ENCODE measurements around the gene LTK. TPM values are rescaled to one million over a fixed set of nuclear protein-coding genes. Genes with fewer than 3 reads are reported as not detected.

LTK gene
- total RNA-seq, 1 donor = not detected

DNA sequence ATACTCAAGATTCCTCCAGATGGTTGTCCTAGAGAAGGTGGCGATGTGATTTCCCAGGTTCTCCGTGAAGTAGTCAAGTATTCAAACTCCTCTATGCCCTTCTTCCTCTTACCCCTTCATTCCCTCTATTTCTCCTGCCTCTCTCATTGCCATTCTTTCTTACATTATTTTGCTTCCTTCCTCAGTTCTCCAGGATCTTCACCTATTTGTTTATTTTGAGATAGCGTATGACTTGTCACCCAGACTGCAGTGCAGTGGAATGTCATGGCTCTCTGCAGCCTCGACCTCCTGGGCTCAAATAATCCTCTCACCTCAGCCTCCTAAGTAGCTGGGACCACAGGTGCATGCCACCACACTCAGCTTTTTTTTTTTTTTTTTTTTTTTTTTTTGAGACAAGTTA lies 21.7 kb downstream of the LTK start:
- H3K27ac ChIP-seq (ENCODE audit: low read depth, low read length) = no peak overlapping the region
- H3K27me3 ChIP-seq (ENCODE audit: insufficient read depth, low read length) = peaks cover 30% of the 10 kb centered on the region
- no peak overlapping the region for H2AFZ ChIP-seq (ENCODE audit: low read length)
- no peak overlapping the region for H3K4me2 ChIP-seq (ENCODE audit: insufficient read depth, low read length)
- no peaks in the 10 kb centered on the region for H3K79me2 ChIP-seq (ENCODE audit: insufficient read depth, low read length)
- H3K4me3 ChIP-seq (ENCODE audit: insufficient read depth, low read length) = no peak overlapping the region
- TF ChIP-seq, protein P1, sequence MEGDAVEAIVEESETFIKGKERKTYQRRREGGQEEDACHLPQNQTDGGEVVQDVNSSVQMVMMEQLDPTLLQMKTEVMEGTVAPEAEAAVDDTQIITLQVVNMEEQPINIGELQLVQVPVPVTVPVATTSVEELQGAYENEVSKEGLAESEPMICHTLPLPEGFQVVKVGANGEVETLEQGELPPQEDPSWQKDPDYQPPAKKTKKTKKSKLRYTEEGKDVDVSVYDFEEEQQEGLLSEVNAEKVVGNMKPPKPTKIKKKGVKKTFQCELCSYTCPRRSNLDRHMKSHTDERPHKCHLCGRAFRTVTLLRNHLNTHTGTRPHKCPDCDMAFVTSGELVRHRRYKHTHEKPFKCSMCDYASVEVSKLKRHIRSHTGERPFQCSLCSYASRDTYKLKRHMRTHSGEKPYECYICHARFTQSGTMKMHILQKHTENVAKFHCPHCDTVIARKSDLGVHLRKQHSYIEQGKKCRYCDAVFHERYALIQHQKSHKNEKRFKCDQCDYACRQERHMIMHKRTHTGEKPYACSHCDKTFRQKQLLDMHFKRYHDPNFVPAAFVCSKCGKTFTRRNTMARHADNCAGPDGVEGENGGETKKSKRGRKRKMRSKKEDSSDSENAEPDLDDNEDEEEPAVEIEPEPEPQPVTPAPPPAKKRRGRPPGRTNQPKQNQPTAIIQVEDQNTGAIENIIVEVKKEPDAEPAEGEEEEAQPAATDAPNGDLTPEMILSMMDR (IDR thresholded peaks at IDR 0.05; ENCODE audit: extremely low read depth, low read depth, low read length) = no peak
- DNase-seq (ENCODE audit: insufficient read length, low spot score, missing footprints) = peak; percentile 54
- H3K4me1 ChIP-seq (ENCODE audit: insufficient read depth, low read length) = peaks cover 20% of the 10 kb centered on the region
- H3K36me3 ChIP-seq (ENCODE audit: insufficient read depth, low read length) = no peaks in the 10 kb centered on the region
- no peaks in the 10 kb centered on the region for H4K20me1 ChIP-seq (ENCODE audit: insufficient read depth, low read length)
- no peaks in the 10 kb centered on the region for H3K9me3 ChIP-seq (ENCODE audit: low read depth, low read length)

DNA sequence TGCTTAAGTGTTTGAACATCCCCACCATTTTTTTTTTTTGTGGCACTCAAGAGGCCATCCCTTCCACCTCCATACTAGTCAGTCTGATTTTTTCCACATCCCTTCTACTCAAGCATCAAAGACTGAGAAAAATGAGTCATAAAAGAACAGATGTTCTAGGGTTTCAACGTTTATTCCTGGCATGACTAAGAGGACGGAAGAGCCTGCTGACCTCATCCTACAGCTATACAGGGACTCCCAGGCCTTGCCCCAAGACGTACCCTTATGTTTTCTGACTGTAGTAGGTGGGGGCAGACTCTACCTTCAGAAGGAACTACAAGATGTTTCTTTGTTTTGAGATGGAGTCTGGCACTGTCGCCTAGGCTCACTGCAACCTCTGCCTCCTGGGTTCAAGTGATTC lies 23.3 kb downstream of the LTK start:
- peak; percentile 100 for DNase-seq (ENCODE audit: insufficient read length, low spot score, missing footprints)
- TF ChIP-seq, protein P1 (IDR thresholded peaks at IDR 0.05; ENCODE audit: extremely low read depth, low read depth, low read length) = no peak
- H3K4me2 ChIP-seq (ENCODE audit: insufficient read depth, low read length) = peak overlapping the region; percentile 14
- peaks cover 15% of the 10 kb centered on the region for H3K27me3 ChIP-seq (ENCODE audit: insufficient read depth, low read length)
- no peak overlapping the region for H2AFZ ChIP-seq (ENCODE audit: low read length)
- no peaks in the 10 kb centered on the region for H3K79me2 ChIP-seq (ENCODE audit: insufficient read depth, low read length)
- no peaks in the 10 kb centered on the region for H3K36me3 ChIP-seq (ENCODE audit: insufficient read depth, low read length)
- no peak overlapping the region for H3K27ac ChIP-seq (ENCODE audit: low read depth, low read length)
- H3K9me3 ChIP-seq (ENCODE audit: low read depth, low read length) = no peaks in the 10 kb centered on the region
- no peak overlapping the region for H3K4me3 ChIP-seq (ENCODE audit: insufficient read depth, low read length)
- H3K4me1 ChIP-seq (ENCODE audit: insufficient read depth, low read length) = peaks cover 20% of the 10 kb centered on the region
- no peaks in the 10 kb centered on the region for H4K20me1 ChIP-seq (ENCODE audit: insufficient read depth, low read length)

DNA sequence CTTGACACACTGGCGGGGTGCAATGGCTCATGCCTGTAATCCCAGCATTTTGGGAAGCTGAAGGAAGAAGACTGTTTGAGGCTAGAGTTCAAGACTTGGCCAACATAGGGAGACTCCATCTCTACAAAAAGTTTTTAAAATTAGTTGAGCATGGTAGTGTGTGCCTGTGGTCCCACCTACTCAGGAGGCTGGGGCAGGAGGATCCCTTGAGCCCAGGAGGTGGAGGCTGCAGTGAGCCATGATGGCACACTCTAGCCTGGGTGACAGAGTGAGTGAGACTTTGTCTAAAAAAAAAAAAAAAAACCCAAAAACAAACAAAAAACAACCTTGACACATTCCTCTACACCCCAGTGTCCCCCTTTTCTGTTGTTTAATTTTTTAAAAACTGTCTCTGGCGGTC lies 24.0 kb downstream of the LTK start:
- Histone ChIP-seq H3K27ac (ENCODE audit: low read depth, low read length) (no peak overlapping the region), H3K4me3 (ENCODE audit: insufficient read depth, low read length) (no peak overlapping the region), H3K79me2 (ENCODE audit: insufficient read depth, low read length) (no peaks in the 10 kb centered on the region), H3K27me3 (ENCODE audit: insufficient read depth, low read length) (peaks cover 7% of the 10 kb centered on the region), H3K4me2 (ENCODE audit: insufficient read depth, low read length) (no peak overlapping the region), H3K4me1 (ENCODE audit: insufficient read depth, low read length) (peaks cover 20% of the 10 kb centered on the region), H2AFZ (ENCODE audit: low read length) (no peak overlapping the region), H4K20me1 (ENCODE audit: insufficient read depth, low read length) (no peaks in the 10 kb centered on the region), H3K36me3 (ENCODE audit: insufficient read depth, low read length) (no peaks in the 10 kb centered on the region), H3K9me3 (ENCODE audit: low read depth, low read length) (no peaks in the 10 kb centered on the region)
- no peak for DNase-seq (ENCODE audit: insufficient read length, low spot score, missing footprints)
- TF ChIP-seq, protein P1 (IDR thresholded peaks at IDR 0.05; ENCODE audit: extremely low read depth, low read depth, low read length) = no peak

DNA sequence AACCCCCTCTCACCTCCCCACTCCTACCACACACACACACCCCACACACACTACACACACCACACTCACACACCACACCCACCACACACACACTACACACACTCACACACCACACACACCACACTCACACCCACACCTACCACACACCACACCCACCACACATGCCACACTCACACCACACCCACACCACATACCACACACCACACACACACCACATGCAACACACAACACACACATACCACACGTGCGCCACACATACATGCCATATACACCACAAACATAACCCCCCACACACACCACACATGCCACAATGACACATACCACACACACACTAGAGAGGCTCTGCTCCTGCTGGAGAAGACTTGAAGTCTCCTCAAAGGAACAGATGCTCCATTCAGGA lies 25.8 kb downstream of the LTK start:
- no peak overlapping the region for H3K27ac ChIP-seq (ENCODE audit: low read depth, low read length)
- TF ChIP-seq, protein P1 (IDR thresholded peaks at IDR 0.05; ENCODE audit: extremely low read depth, low read depth, low read length) = no peak
- no peaks in the 10 kb centered on the region for H3K79me2 ChIP-seq (ENCODE audit: insufficient read depth, low read length)
- H3K27me3 ChIP-seq (ENCODE audit: insufficient read depth, low read length) = no peaks in the 10 kb centered on the region
- DNase-seq (ENCODE audit: insufficient read length, low spot score, missing footprints) = peak; percentile 26
- H3K4me2 ChIP-seq (ENCODE audit: insufficient read depth, low read length) = no peak overlapping the region
- H3K4me1 ChIP-seq (ENCODE audit: insufficient read depth, low read length) = peaks cover 14% of the 10 kb centered on the region
- H3K36me3 ChIP-seq (ENCODE audit: insufficient read depth, low read length) = peaks cover 2% of the 10 kb centered on the region
- no peaks in the 10 kb centered on the region for H4K20me1 ChIP-seq (ENCODE audit: insufficient read depth, low read length)
- no peaks in the 10 kb centered on the region for H3K9me3 ChIP-seq (ENCODE audit: low read depth, low read length)
- no peak overlapping the region for H2AFZ ChIP-seq (ENCODE audit: low read length)
- H3K4me3 ChIP-seq (ENCODE audit: insufficient read depth, low read length) = no peak overlapping the region

All from osteoblast (primary cell).